H1 (cell line): ENCODE results near the gene MAPKAP1. TPM values are rescaled to one million over a fixed set of nuclear protein-coding genes. Genes with fewer than 3 reads are reported as not detected.
A peak's percentile ranks its signal among the peaks of the same experiment; 100 is the strongest.

Experiments
- CTCF ChIA-PET: fragments of 300-600 bp; sonication (Branson Sonifier 250); formaldehyde crosslinking; loops from one replicate; lab custom pipeline; 2021; ENCODE audit not compliant: partially characterized antibody; lab: Charles Lee
- POLR2A ChIA-PET: fragments of 300-600 bp; sonication (Branson Sonifier 250); formaldehyde crosslinking; loops from one replicate; lab custom pipeline; 2021; ENCODE audit warnings: inconsistent platforms; ENCODE audit not compliant: partially characterized antibody; lab: Charles Lee
- DNase-seq, 2 experiments: peaks; one replicate each; pipeline versions ENCODE4 v3.0.0 to v3.0.0-alpha.2; 2010 to 2022; ENCODE audit warnings: low spot score in 2 of 2, low read depth in 1 of 2, mixed read lengths in 1 of 2
- FAIRE-seq: peaks from 2 replicates; lab custom pipeline; 2011; peaks lifted over from hg19 to GRCh38; lab: Jason Lieb, UNC
- H2AFZ ChIP-seq: 2 replicates; pipeline ENCODE4 v1.8.1; 2012; ENCODE audit warnings: low read length, inconsistent platforms
- H2AK5ac ChIP-seq: 2 replicates; pipeline ENCODE4 v1.6.1; 2013; ENCODE audit warnings: low read depth, low read length
- H2BK120ac ChIP-seq: replicated peaks from 2 replicates; pipeline ENCODE3; 2013; ENCODE audit warnings: low read depth, low read length, inconsistent platforms
- H2BK12ac ChIP-seq: 2 replicates; pipeline ENCODE4 v1.6.1; 2013; ENCODE audit warnings: low read depth, low read length
- H2BK15ac ChIP-seq: 2 replicates; pipeline ENCODE4 v1.6.1; 2013; ENCODE audit warnings: low read length
- H2BK20ac ChIP-seq: 2 replicates; pipeline ENCODE4 v1.6.1; 2013; ENCODE audit warnings: low read length
- H2BK5ac ChIP-seq: 2 replicates; pipeline ENCODE4 v1.6.1; 2013; ENCODE audit warnings: low read depth, low read length
- H3K14ac ChIP-seq: 2 replicates; pipeline ENCODE4 v1.6.1; 2013; ENCODE audit warnings: inconsistent platforms; ENCODE audit not compliant: insufficient read length
- H3K18ac ChIP-seq: 2 replicates; pipeline ENCODE4 v1.6.1; 2013; ENCODE audit warnings: low read length; ENCODE audit errors: extremely low read depth
- H3K23ac ChIP-seq: 2 replicates; pipeline ENCODE4 v1.6.1; 2013; ENCODE audit warnings: inconsistent platforms; ENCODE audit not compliant: insufficient read length
- H3K23me2 ChIP-seq: 2 replicates; pipeline ENCODE4 v1.6.1; 2013; ENCODE audit warnings: low read depth, low read length
- H3K27ac ChIP-seq: 2 replicates; pipeline ENCODE4 v1.6.1; 2011; ENCODE audit warnings: low read depth, low read length, inconsistent platforms
- H3K27me3 ChIP-seq, 4 experiments: replicated peaks in 1 of 4; 1 replicate in 1 of 4; 2 replicates in 3 of 4; pipeline versions ENCODE4 v1.6.1 to v1.8.1; 2011 to 2013; ENCODE audit warnings: low read length in 3 of 4, mild to moderate bottlenecking in 3 of 4, inconsistent platforms in 2 of 4, mixed read lengths in 2 of 4, moderate library complexity in 1 of 4; ENCODE audit not compliant: control insufficient read depth in 3 of 4, insufficient read depth in 3 of 4; ENCODE audit errors: extremely low read depth in 1 of 4
- H3K36me3 ChIP-seq, 4 experiments: 2 replicates each; pipeline versions ENCODE4 v1.6.1 to v1.8.1; 2011 to 2013; ENCODE audit warnings: mild to moderate bottlenecking in 4 of 4, low read length in 3 of 4, moderate library complexity in 2 of 4, control low read depth in 1 of 4, inconsistent platforms in 1 of 4; ENCODE audit not compliant: insufficient read depth in 4 of 4, control insufficient read depth in 2 of 4
- H3K4ac ChIP-seq: replicated peaks from 2 replicates; pipeline ENCODE3; 2013; ENCODE audit warnings: low read length, low read depth, mixed read lengths, inconsistent platforms; ENCODE audit not compliant: insufficient read length
- H3K4me1 ChIP-seq, 4 experiments: replicated peaks in 1 of 4; 1 replicate in 1 of 4; 2 replicates in 3 of 4; pipeline versions ENCODE4 v1.6.1 to v1.8.1; 2011 to 2013; ENCODE audit warnings: low read length in 3 of 4, inconsistent platforms in 2 of 4, mixed read lengths in 1 of 4; ENCODE audit not compliant: insufficient read depth in 4 of 4, control insufficient read depth in 3 of 4
- H3K4me2 ChIP-seq, 2 experiments: 2 replicates each; pipeline versions ENCODE4 v1.6.1 to v1.8.1; 2011 to 2013; ENCODE audit warnings: low read depth in 2 of 2, low read length in 2 of 2, control low read depth in 1 of 2, inconsistent platforms in 1 of 2, mild to moderate bottlenecking in 1 of 2; ENCODE audit not compliant: insufficient read depth in 1 of 2
- H3K4me3 ChIP-seq, 4 experiments: fragments of 200-600, 300-600 bp in 1 of 4; sonication (generic), shearing (Covaris generic), sonication (Bioruptor Twin) in 1 of 4; 2 replicates each; pipeline versions ENCODE4 v1.5.1 to v1.8.1; 2011 to 2016; ENCODE audit warnings: low read length in 4 of 4, low read depth in 3 of 4, control low read depth in 2 of 4, inconsistent platforms in 2 of 4, mild to moderate bottlenecking in 2 of 4, mixed read lengths in 1 of 4, moderate library complexity in 1 of 4; ENCODE audit not compliant: insufficient read depth in 2 of 4; ENCODE audit errors: extremely low read depth in 1 of 4
- H3K56ac ChIP-seq: replicated peaks from 2 replicates; pipeline ENCODE3; 2013; ENCODE audit warnings: low read depth, mild to moderate bottlenecking, mixed read lengths, low read length, inconsistent platforms; ENCODE audit not compliant: insufficient read length
- H3K79me1 ChIP-seq: 2 replicates; pipeline ENCODE4 v1.6.1; 2013; ENCODE audit warnings: low read depth, low read length, control low read depth
- H3K79me2 ChIP-seq, 2 experiments: 2 replicates each; pipeline versions ENCODE4 v1.6.1 to v1.8.1; 2012 to 2013; ENCODE audit warnings: low read length in 2 of 2, mild to moderate bottlenecking in 2 of 2, inconsistent platforms in 1 of 2; ENCODE audit not compliant: insufficient read depth in 2 of 2, control insufficient read depth in 1 of 2
- H3K9ac ChIP-seq, 4 experiments: replicated peaks in 1 of 4; 1 replicate in 1 of 4; 2 replicates in 3 of 4; pipeline versions ENCODE4 v1.6.1 to v1.8.1; 2011 to 2013; ENCODE audit warnings: low read depth in 3 of 4, low read length in 3 of 4, control low read depth in 2 of 4, mild to moderate bottlenecking in 2 of 4, moderate library complexity in 2 of 4, inconsistent platforms in 1 of 4; ENCODE audit errors: extremely low read depth in 1 of 4
- H3K9me3 ChIP-seq, 2 experiments: 2 replicates each; pipeline versions ENCODE4 v1.6.1 to v1.8.1; 2012 to 2013; ENCODE audit warnings: mild to moderate bottlenecking in 2 of 2, moderate library complexity in 2 of 2, control low read depth in 1 of 2, inconsistent platforms in 1 of 2, low read depth in 1 of 2, low read length in 1 of 2, mixed read lengths in 1 of 2; ENCODE audit not compliant: insufficient read depth in 2 of 2
- H4K20me1 ChIP-seq, 2 experiments: replicated peaks in 1 of 2; 2 replicates each; pipeline versions ENCODE3 to v1.8.1; 2011 to 2013; ENCODE audit warnings: inconsistent platforms in 2 of 2, low read length in 2 of 2, mild to moderate bottlenecking in 1 of 2; ENCODE audit not compliant: insufficient read depth in 2 of 2, control insufficient read depth in 1 of 2
- H4K5ac ChIP-seq: 2 replicates; pipeline ENCODE4 v1.6.1; 2013; ENCODE audit warnings: low read length, low read depth, mixed read lengths, inconsistent platforms; ENCODE audit not compliant: insufficient read length
- H4K8ac ChIP-seq: 2 replicates; pipeline ENCODE4 v1.8.0; 2013; ENCODE audit warnings: mild to moderate bottlenecking, moderate library complexity, low read length, inconsistent platforms; ENCODE audit not compliant: insufficient read depth; ENCODE audit errors: extremely low read depth
- H4K91ac ChIP-seq: replicated peaks from 2 replicates; pipeline ENCODE3; 2013; ENCODE audit warnings: low read length, mixed read lengths, inconsistent platforms; ENCODE audit not compliant: insufficient read length
- ATF2 ChIP-seq: IDR thresholded peaks from 2 replicates; pipeline ENCODE4 v1.6.1; 2012; ENCODE audit warnings: low read length, inconsistent platforms
- KDM4A ChIP-seq: IDR thresholded peaks from one replicate; pipeline ENCODE4 v1.7.1; 2012; ENCODE audit warnings: low read depth, mild to moderate bottlenecking, moderate library complexity, low read length, inconsistent platforms; ENCODE audit not compliant: severe bottlenecking
- WGBS, 2 experiments: shearing (Covaris generic) in 1 of 2; methylation state at CpG; one replicate each; pipeline versions ENCODE4 v1.1.6 to v1.1.7; 2013 to 2015; ENCODE audit warnings: low lambda C conversion rate in 2 of 2, mixed read lengths in 2 of 2, inconsistent platforms in 1 of 2, low coverage in 1 of 2, missing lambda C conversion rate in 1 of 2; ENCODE audit not compliant: insufficient replicate concordance in 2 of 2, insufficient coverage in 1 of 2, insufficient read length in 1 of 2; ENCODE audit errors: extremely low coverage in 1 of 2, missing lambda C conversion rate in 1 of 2; 5-methylcytosine and 5-hydroxymethylcytosine counted together
- polyA plus RNA-seq, 7 experiments: library from polyadenylated mRNA; depleted of rRNA in 3 of 7; stranded (reverse) in 5 of 7; unstranded in 2 of 7; fragments of >200 nt in 5 of 7; fragments of 200-250 nt in 2 of 7; gene quantifications; 1 replicate in 5 of 7; 2 replicates in 1 of 7; 4 replicates in 1 of 7; pipeline versions ENCODE4 v1.2.1 to v1.2.3, GENCODE V29; 2011 to 2013; ENCODE audit warnings: missing spikeins in 2 of 7, mixed read lengths in 2 of 7
- total RNA-seq: library from RNA; stranded (reverse); fragmentation: NEBNext Ultra II Directional; extraction: Animal tissue kit (Norgen Biotek cat#: 25700); gene quantifications from 2 replicates; pipeline ENCODE4 v1.2.1, GENCODE V29; 2021

MAPKAP1 gene
- total and polyA plus RNA-seq, 2 of the 8 experiments (the other 6 are each of a cell fraction or from before 2014, with no cell fraction given), result 79.2 to 140 TPM

- Histone ChIP-seq H3K79me1 (no peaks in the 10 kb centered on the region), H4K20me1 (no peaks in the 10 kb centered on the region), H3K23ac (no peak overlapping the region), H4K91ac (no peak overlapping the region), H3K79me2 (peaks cover 0 to 25% of the 10 kb centered on the region in 2 experiments; a peak in 2 of 4 replicates), H3K36me3 (peaks cover 0 to 14% (median 1%) of the 10 kb centered on the region in 4 experiments; a peak in 1 of 8 replicates), H3K9me3 (no peaks in the 10 kb centered on the region), H2BK12ac (no peak overlapping the region), H3K14ac (no peak overlapping the region), H3K23me2 (peaks cover 15% of the 10 kb centered on the region), H2AK5ac (no peak overlapping the region), H3K4me1 (peaks cover 4 to 12% (median 8%) of the 10 kb centered on the region in 4 experiments; a peak in 4 of 7 replicates), H3K56ac (no peak overlapping the region), H3K9ac (no peak overlapping the region), H3K4ac (no peak overlapping the region), H3K27ac (no peak overlapping the region), H4K8ac (no peak overlapping the region), H2BK20ac (no peak overlapping the region), H3K18ac (no peak overlapping the region), H3K27me3 (no peaks in the 10 kb centered on the region), H4K5ac (no peak overlapping the region), H2BK5ac (no peak overlapping the region), H2BK120ac (no peak overlapping the region), H2BK15ac (no peak overlapping the region), H3K4me3 (peak overlapping the region; percentile 12 to 63 (median 24); a peak in 5 of 8 replicates), H3K4me2 (peak overlapping the region; percentile 68 to 87), H2AFZ (no peak overlapping the region)
- no peak for FAIRE-seq
- TF ChIP-seq KDM4A (no peak), ATF2 (0 out of 2 replicates have a peak, but pooled peaks have one; percentile 21)
- POLR2A ChIA-PET, result interaction anchor here (0.8 to 1.6 kb wide), 5 partner anchors 13 to 890 kb away, joined by 3 to 6 read pairs (median 3); partner anchors contain the start of gene MAPKAP1
- 53% methylated on average over 6 of the region's 6 CpGs; no CpG with 5 or more reads in 1 of the 2 experiments for WGBS, 2 experiments
- no peak for DNase-seq
- CTCF ChIA-PET, result interaction anchor here (1.1 to 1.7 kb wide), 3 partner anchors 113 to 338 kb away, joined by 3 to 4 read pairs (median 3); no protein-coding TSS in a partner anchor
Measured at GRCh38 chr9:125745682-125746016, 38.6 kb upstream of the MAPKAP1 start.
